Activated T-cell treated with anti-CD3 and anti-CD28 coated beads, Interleukin-2, amount 50 U/mL, for 72 hours (primary cell): ENCODE measurements around the gene C2orf74. TPM values are rescaled to one million over a fixed set of nuclear protein-coding genes. Genes with fewer than 3 reads are reported as not detected.
"Not testable (repeated sequence)": the region's sequence is repeated elsewhere in the genome, so short reads cannot be mapped to it uniquely, and the experiment has no call there.

Experiments
- ATAC-seq, 2 donors: fragments of 150-1000 bp; cut with Tn5 transposase; replicated peaks in 1 of 2; 2 replicates each; pipeline ENCODE4 v1.10.0; 2021; ENCODE audit warnings: moderate library complexity in 2 of 2, mild to moderate bottlenecking in 1 of 2
- DNase-seq, 2 donors: peaks; one replicate each; pipeline ENCODE4 v3.0.0; 2021 to 2022; ENCODE audit warnings: mixed read lengths in 1 of 2
- H3K27ac Mint-ChIP-seq: one replicate; pipeline ENCODE4 v1.8.0; 2022; ENCODE audit warnings: mild to moderate bottlenecking, moderate library complexity, mixed read lengths
- H3K27me3 Mint-ChIP-seq: one replicate; pipeline ENCODE4 v1.8.0; 2022; ENCODE audit warnings: low read depth, mixed read lengths
- H3K36me3 Mint-ChIP-seq, 2 donors: one replicate each; pipeline ENCODE4 v1.8.0; 2022; ENCODE audit warnings: mixed read lengths in 2 of 2, mild to moderate bottlenecking in 1 of 2; ENCODE audit not compliant: insufficient read depth in 2 of 2
- H3K4me1 Mint-ChIP-seq: one replicate; pipeline ENCODE4 v1.8.0; 2022; ENCODE audit warnings: low read depth, mixed read lengths
- H3K4me3 Mint-ChIP-seq, 2 donors: one replicate each; pipeline ENCODE4 v1.8.0; 2022; ENCODE audit warnings: mild to moderate bottlenecking in 2 of 2, mixed read lengths in 2 of 2, moderate library complexity in 2 of 2
- H3K9me3 Mint-ChIP-seq, 2 donors: one replicate each; pipeline ENCODE4 v1.8.0; 2022; ENCODE audit warnings: mixed read lengths in 2 of 2
- total RNA-seq, 2 donors: library from RNA; stranded (reverse); gene quantifications; one replicate each; pipeline ENCODE4 v1.2.3, GENCODE V29; 2022

The C2orf74 gene
- 10 to 100 TPM; 13.4 to 20.9 TPM for total RNA-seq

GRCh38 chr2:61161888-61162287, at the start of gene C2orf74:
Gene C2orf74 (plus strand): TSS chr2:61162188. CDS start chr2:61162515, 327 bp downstream.
- Mint-ChIP-seq H3K4me1 (no peaks in the 10 kb centered on the region), H3K36me3 (peaks cover 14 to 16% of the 10 kb centered on the region in 2 donors), H3K9me3 (peaks cover 0 to 6% of the 10 kb centered on the region in 2 donors), H3K27me3 (no peaks in the 10 kb centered on the region), H3K27ac (peak within 1 kb of the TSS; percentile 66), H3K4me3 (no peak within 1 kb of the TSS)
- no peak for DNase-seq
- ATAC-seq, result no peak

DNA sequence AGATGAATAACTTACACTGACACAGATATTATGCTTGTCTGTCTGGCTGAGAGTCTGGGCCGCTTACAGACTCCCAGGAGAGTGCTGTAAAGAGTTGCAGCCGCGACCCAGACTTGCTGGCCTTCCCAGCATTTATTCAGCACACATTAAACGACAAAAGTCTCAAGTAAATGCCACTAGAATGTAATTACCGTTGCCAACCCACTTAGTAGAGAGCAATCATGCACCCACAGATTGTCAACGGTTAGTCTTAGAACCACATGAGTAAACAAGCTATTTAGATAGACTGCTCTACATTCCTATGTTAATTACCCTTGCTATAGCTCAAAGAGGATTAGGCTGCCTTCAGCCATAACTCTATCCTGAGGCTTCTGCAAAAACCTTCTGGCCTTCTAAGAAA, 47.8 kb upstream of the C2orf74 start:
- Mint-ChIP-seq H3K27me3 (no peaks in the 10 kb centered on the region), H3K27ac (no peak overlapping the region), H3K4me1 (peaks cover 19% of the 10 kb centered on the region), H3K36me3 (peaks cover 0 to 7% of the 10 kb centered on the region in 2 donors), H3K9me3 (peaks cover 2 to 8% of the 10 kb centered on the region in 2 donors), H3K4me3 (no peak overlapping the region)
- DNase-seq (no peak), ATAC-seq (no peak)

GRCh38 chr2:61116302-61116701, 45.7 kb upstream of the C2orf74 start:
- H3K4me1 Mint-ChIP-seq, result peaks cover 11% of the 10 kb centered on the region
- DNase-seq (no peak), ATAC-seq (no peak)
- H3K27me3 Mint-ChIP-seq, result no peaks in the 10 kb centered on the region
- H3K27ac Mint-ChIP-seq, result no peak overlapping the region
- H3K4me3 Mint-ChIP-seq, result no peak overlapping the region
- peaks cover 2 to 8% of the 10 kb centered on the region in 2 donors for H3K9me3 Mint-ChIP-seq
- peaks cover 0 to 7% of the 10 kb centered on the region in 2 donors for H3K36me3 Mint-ChIP-seq

- peaks cover 0 to 7% of the 10 kb centered on the region in 2 donors for H3K36me3 Mint-ChIP-seq
- H3K4me3 Mint-ChIP-seq, result no peak overlapping the region
- DNase-seq (no peak), ATAC-seq (peak; percentile 32 to 35)
- H3K9me3 Mint-ChIP-seq, result peaks cover 2 to 5% of the 10 kb centered on the region in 2 donors
- peaks cover 11% of the 10 kb centered on the region for H3K4me1 Mint-ChIP-seq
- H3K27ac Mint-ChIP-seq, result no peak overlapping the region
- H3K27me3 Mint-ChIP-seq, result no peaks in the 10 kb centered on the region
Observed at GRCh38 chr2:61117534-61117933, 44.5 kb upstream of the C2orf74 start.

DNA sequence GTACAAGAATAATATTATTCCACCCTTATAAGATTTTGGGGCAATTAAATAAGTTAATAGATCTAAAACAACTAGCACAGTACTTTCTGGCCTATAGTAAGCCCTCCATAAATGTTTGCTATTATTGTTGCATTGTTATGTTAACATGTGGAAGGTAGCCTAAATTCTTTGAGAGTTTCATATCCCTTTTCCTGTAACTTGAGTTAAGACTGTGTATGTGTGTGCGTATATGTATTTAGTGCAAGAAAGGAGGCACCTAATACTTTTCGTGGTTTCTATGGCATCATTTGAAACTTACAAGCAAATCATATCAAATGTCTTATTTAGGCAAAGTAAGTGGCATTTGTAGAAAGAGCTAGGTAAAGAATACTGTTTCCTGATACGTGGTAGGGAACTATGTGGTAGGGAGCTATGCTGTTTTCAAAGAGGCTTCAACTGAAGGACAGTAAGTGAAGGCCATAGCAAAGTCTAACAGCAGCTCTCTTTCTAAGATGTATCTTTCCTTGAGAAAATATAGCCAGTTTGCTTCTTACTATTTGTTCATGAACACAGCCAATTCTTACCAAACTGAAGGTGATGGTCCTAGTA, 36.8 kb upstream of the C2orf74 start:
- Mint-ChIP-seq H3K4me3 (no peak overlapping the region), H3K9me3 (no peaks in the 10 kb centered on the region), H3K4me1 (no peaks in the 10 kb centered on the region), H3K36me3 (peaks cover 0 to 5% of the 10 kb centered on the region in 2 donors), H3K27ac (no peak overlapping the region), H3K27me3 (no peaks in the 10 kb centered on the region)
- ATAC-seq, result no peak
- no peak for DNase-seq

GRCh38 chr2:61125798-61126197, 36.2 kb upstream of the C2orf74 start:
- Mint-ChIP-seq H3K4me3 (no peak overlapping the region), H3K9me3 (no peaks in the 10 kb centered on the region), H3K27me3 (no peaks in the 10 kb centered on the region), H3K27ac (no peak overlapping the region), H3K4me1 (no peaks in the 10 kb centered on the region), H3K36me3 (peaks cover 0 to 5% of the 10 kb centered on the region in 2 donors)
- DNase-seq (no peak), ATAC-seq (no peak)

- not testable (repeated sequence) for H3K4me3 Mint-ChIP-seq, DNase-seq, H3K27ac Mint-ChIP-seq, ATAC-seq, H3K4me1 Mint-ChIP-seq, H3K27me3 Mint-ChIP-seq, H3K36me3 Mint-ChIP-seq, H3K9me3 Mint-ChIP-seq
Observed at GRCh38 chr2:61128122-61128521, 33.9 kb upstream of the C2orf74 start.

DNA sequence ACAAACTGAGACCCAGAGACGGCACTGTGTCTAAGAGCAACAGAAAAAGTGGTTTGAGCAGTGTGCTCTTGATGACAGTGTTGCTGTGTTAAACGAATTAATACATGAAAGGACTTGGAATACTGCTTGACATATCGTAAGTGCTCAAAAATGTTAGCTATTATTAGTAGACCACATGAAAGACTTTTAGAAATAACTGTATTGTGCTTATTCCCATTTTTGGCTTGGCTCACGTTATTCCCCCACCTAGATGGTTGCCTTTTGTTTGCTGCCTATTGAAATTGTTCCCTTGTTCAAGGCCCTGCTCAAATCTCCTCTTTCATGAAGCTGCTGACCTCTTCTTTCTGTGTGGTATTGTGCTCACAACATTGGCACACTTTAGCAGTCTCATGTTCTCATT, 27.8 kb upstream of the C2orf74 start:
- DNase-seq, result no peak
- H3K27ac Mint-ChIP-seq, result no peak overlapping the region
- H3K27me3 Mint-ChIP-seq, result no peaks in the 10 kb centered on the region
- no peaks in the 10 kb centered on the region for H3K4me1 Mint-ChIP-seq
- no peak for ATAC-seq
- H3K36me3 Mint-ChIP-seq, result no peaks in the 10 kb centered on the region
- no peak overlapping the region for H3K4me3 Mint-ChIP-seq
- H3K9me3 Mint-ChIP-seq, result no peaks in the 10 kb centered on the region

DNA sequence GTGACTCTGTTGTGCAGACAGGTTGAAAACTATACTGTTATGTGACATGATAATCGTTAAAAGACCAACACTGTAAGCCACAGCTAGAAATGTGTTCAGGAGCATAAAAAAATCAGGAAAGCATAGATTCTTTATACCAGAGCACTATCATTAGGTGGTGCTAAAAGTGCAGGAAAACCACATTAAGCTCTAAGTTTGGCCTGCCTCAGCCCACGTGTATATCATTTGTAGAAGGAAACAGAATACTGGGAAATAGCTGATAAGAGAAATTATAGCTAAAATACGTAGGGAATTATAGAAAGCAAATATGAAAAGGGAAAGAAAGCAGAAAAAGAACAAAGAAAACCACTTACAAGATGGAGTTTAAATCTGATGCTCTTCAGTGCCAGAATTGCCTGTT, 26.5 kb upstream of the C2orf74 start:
- H3K4me1 Mint-ChIP-seq, result no peaks in the 10 kb centered on the region
- no peak overlapping the region for H3K27ac Mint-ChIP-seq
- no peak for DNase-seq
- H3K4me3 Mint-ChIP-seq, result no peak overlapping the region
- H3K36me3 Mint-ChIP-seq, result no peaks in the 10 kb centered on the region
- H3K9me3 Mint-ChIP-seq, result no peaks in the 10 kb centered on the region
- ATAC-seq, result no peak
- no peaks in the 10 kb centered on the region for H3K27me3 Mint-ChIP-seq

- no peak for ATAC-seq
- Mint-ChIP-seq H3K27ac (no peak overlapping the region), H3K9me3 (no peaks in the 10 kb centered on the region), H3K4me1 (no peaks in the 10 kb centered on the region), H3K36me3 (peaks cover 0 to 2% of the 10 kb centered on the region in 2 donors), H3K27me3 (no peaks in the 10 kb centered on the region), H3K4me3 (no peak overlapping the region)
- DNase-seq, result no peak
Observed at GRCh38 chr2:61138859-61139258, 23.1 kb upstream of the C2orf74 start.

- no peak overlapping the region for H3K27ac Mint-ChIP-seq
- ATAC-seq (no peak), DNase-seq (no peak)
- peaks cover 6% of the 10 kb centered on the region for H3K4me1 Mint-ChIP-seq
- peaks cover 5 to 6% of the 10 kb centered on the region in 2 donors for H3K36me3 Mint-ChIP-seq
- H3K27me3 Mint-ChIP-seq, result no peaks in the 10 kb centered on the region
- H3K4me3 Mint-ChIP-seq, result no peak overlapping the region
- H3K9me3 Mint-ChIP-seq, result no peaks in the 10 kb centered on the region
Observed at GRCh38 chr2:61141151-61141550, 20.8 kb upstream of the C2orf74 start.

GRCh38 chr2:61144697-61145268, 17.2 kb upstream of the C2orf74 start:
- no peaks in the 10 kb centered on the region for H3K27me3 Mint-ChIP-seq
- peak; percentile 93 for DNase-seq

DNA sequence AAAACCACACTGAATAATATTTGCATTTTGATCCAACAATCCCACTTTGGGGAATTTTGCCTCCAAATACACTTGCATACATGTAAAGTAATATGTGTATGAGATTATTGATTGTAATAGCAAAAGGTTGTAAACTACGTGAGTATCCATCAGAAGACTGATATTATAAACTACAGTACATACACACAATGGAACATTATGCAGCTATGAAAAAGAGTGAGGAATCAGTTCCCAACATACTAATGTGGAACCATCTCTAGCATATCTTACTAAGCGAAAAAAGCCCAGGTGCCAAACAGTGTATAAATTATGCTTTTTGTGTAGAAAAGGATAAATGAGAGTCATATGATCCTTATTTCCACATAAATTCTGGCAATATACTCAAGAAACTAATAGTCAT, 16.0 kb upstream of the C2orf74 start:
- H3K27ac Mint-ChIP-seq, result no peak overlapping the region
- H3K4me3 Mint-ChIP-seq, result peak overlapping the region; percentile 74 to 86
- H3K9me3 Mint-ChIP-seq, result no peaks in the 10 kb centered on the region
- ATAC-seq, result no peak
- peaks cover 5 to 7% of the 10 kb centered on the region in 2 donors for H3K36me3 Mint-ChIP-seq
- no peak for DNase-seq
- no peaks in the 10 kb centered on the region for H3K27me3 Mint-ChIP-seq
- H3K4me1 Mint-ChIP-seq, result peaks cover 6% of the 10 kb centered on the region

More at GRCh38 chr2:61144697-61145268, 17.2 kb upstream of the C2orf74 start:
- H3K4me3 Mint-ChIP-seq, result peak overlapping the region; percentile 86 to 89
- peaks cover 5 to 7% of the 10 kb centered on the region in 2 donors for H3K36me3 Mint-ChIP-seq
- peak; percentile 96 for ATAC-seq
- peak overlapping the region; percentile 97 for H3K27ac Mint-ChIP-seq
- no peaks in the 10 kb centered on the region for H3K9me3 Mint-ChIP-seq
- H3K4me1 Mint-ChIP-seq, result peaks cover 6% of the 10 kb centered on the region

DNA sequence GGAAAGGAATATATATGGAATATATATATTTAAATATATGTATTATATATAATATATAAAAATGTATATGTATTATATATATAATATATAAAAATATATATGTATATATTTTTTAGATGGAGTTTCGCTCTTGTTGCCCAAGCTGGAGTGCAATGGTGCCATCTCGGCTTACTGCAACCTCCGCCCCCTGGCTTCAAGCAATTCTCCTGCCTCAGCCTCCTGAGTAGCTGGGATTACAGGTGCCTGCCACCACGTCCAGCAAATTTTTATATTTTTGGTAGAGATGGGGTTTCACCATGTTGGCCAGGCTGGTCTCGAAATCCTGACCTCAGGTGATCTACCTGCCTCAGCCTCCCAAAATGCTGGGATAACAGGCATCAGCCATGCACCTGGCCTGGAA, 13.9 kb upstream of the C2orf74 start:
- H3K27ac Mint-ChIP-seq, H3K36me3 Mint-ChIP-seq, ATAC-seq, DNase-seq, H3K4me3 Mint-ChIP-seq, H3K9me3 Mint-ChIP-seq, H3K4me1 Mint-ChIP-seq, H3K27me3 Mint-ChIP-seq: not testable (repeated sequence)
